HG03442 (cell line): ENCODE data around the gene TGFBRAP1.

Experiments used
- ATAC-seq: cut with Tn5 transposase; IDR thresholded peaks from one replicate; pipeline ENCODE4 v1.9.1; 2021; ENCODE audit warnings: mild to moderate bottlenecking, moderate library complexity; ENCODE audit not compliant: unreplicated experiment

TGFBRAP1 gene

DNA sequence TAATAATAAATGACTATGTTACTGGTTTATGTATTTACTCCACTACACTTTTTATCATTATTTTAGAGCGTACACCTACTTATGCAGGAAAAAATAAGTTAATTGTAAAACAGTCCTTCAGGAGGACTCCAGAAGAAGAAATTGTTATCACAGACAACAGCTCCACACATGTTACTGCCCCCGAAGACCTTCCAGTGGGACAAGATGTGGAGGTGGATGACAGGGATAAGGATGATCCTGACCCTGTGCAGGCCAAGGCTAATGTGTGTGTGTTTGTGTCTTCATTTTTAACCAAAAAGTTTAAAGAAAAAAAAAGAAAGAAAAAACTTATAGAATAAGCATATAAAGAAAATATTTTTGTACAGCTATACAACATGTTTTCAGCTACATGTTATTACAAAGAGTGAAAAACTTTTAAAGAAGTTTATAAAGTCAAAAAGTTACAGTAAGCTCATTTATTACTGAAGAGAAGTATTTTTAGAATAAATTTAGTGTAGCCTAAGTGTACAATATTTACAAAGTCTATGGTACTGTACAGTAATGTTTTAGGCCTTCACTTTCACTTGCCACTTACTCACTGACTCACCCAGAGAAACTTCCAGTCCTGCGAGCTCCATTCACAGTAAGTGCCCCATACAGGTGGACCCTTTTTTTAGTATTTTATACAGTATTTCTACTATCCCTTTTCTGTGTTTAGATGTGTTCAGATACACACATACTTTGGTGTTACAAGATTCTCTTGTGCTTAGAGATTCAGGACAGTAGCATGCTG, 7.5 kb downstream of the TGFBRAP1 start:
- peak; percentile 49 for ATAC-seq

DNA sequence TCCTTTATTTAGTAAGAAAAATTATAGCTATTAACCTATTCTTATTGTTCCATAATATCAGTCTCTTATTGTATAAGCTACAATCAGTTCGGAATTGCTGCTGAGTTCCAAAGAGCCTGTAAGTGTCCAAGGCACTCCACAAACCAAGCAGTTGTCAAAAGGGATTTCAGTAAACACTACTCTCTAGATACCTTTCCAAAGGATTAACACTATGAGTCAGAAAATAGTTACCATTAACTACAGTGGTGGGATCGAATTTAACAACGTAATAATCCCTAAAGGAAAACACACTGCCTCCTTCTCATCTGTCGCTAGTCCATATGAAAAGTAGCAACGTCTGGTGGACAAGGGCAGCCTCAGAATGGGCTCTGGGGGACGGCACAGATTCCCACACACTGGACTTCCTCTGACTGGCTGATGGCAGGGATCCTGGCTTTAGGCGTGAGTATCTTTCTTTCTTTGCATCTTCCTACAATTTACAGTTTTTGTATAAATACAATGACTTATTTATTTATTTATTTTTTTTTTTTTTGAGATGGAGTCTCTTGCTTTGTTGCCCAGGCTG, 8.8 kb downstream of the TGFBRAP1 start:
- no peak for ATAC-seq

DNA sequence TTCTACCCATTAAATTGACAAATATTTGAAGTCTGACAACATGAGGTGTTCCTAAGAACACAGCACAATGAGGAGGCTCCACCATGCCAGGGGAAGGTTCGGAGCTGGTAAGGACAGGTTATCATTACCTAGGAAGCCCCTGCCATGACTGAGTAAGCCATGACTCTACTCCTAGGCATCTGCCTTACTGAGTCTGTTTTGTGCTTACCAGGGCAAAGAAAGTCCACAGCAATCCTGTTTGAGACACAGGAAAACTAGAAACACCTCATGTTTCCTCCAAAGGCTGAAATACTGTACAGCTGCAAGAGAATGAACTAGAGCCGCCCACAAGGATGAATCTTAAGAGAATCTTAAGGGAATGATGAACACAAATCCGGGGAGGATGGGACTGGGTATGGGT, 11.6 kb downstream of the TGFBRAP1 start:
- ATAC-seq: no peak

DNA sequence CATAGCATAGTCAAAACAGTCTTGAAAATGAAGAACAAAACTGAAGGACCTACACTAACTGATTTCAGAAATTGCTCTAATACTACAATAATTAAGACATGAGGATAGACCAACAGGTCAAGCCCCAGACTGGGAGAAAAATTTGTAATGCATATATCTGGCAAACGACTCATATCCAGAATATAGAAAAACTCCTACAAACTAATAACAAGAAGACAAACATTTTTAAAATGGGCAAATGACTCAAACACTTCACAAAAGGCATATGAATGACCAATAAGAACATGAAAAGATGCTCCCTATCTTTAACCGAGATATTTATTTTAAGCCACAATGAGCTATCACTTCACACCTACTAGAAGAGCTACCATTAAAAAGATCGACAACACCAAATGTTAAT, 14.2 kb downstream of the TGFBRAP1 start:
- peak; percentile 66 for ATAC-seq

DNA sequence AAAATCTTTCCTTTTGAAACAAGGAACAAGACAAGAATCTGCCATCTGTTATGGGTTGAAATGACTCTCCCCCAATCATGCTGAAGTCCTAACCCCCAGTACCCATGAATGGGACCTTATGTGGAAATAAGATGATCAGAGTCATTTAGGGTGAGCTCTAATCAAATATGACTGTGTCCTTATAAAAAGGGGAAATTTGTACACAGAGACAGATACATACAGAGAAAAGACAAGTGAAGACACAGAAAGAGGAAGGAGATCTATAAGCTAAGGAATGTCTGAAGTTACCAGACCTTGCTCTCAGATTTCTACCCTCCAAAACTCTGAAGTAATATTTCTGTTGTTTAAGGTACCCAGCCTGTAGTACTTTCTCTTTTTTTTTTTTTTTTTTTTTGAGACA, 15.7 kb downstream of the TGFBRAP1 start:
- ATAC-seq: peak; percentile 34

DNA sequence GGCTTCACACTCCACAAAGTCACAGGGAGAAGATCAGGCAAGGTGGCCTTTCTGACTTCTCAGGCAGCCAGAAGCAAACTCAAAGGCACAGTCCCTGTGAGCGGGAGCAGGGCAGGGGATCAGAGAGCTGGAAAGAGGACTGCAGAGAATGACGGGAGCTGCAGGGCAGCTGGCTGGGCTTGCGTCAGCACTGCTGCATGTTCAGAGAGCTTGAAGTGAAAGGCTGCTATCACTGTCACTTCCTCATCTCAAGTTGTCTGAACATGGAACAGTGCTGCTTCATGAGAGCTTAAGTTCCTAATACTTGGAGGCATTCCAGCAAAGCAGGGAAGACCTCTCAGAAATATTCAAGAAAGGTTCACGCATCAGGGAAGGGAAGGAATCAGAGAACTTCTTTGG, 20.4 kb downstream of the TGFBRAP1 start:
- ATAC-seq: peak; percentile 45

DNA sequence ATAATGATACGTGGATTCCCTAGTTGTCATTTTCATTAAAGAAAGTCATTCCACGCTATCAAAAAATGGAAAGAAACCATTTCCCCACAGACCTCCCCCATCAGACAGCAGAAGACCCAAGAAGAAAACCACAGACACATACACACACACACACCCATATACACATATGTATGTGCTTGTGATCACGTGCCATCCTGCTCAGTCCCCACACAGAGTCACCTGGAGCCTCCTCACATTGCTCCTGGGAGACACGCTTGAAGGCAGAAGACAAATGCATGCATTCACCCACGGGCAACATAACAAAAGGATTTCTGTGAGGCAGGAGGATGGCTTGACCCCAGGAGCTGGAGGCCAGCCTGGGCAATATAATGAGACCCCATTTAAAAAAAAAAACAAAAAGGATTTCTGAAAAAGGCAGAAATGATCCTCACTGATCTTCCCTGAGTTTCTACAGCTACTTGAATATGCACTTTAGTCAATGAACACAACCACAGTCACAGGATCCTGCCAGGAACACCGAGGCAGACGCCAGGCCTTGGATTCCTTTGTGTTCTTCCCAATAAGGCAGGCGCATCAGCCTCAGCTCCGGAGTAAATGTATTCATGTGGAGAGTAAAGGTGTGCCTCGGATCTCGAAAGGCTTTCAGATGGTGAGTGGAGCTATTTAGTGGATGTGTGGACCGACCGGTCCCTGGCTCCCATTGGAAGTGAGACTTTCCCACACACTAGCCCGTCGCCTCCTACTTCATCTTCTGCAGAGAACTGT, 21.0 kb downstream of the TGFBRAP1 start:
- no peak for ATAC-seq

DNA sequence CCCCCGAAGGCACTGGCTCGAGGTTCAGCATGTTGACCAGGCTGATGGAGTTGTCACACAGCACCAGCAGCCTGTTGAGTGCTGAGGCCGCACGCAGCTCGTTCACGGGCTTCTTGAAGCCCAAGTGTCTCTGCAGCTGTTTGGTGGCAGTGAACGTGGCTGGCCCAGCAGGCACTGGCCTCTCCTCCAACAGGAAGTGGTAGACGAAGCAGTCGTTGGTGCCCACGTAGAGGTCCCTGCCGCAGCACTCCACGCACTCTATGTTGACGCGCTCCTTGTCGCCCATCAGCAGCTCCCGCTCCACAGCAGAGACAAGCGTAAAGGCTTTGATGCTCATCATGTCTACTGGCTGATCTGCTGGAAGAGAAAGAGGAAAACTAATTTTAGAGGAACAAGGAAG, 21.6 kb downstream of the TGFBRAP1 start:
- ATAC-seq: no peak

DNA sequence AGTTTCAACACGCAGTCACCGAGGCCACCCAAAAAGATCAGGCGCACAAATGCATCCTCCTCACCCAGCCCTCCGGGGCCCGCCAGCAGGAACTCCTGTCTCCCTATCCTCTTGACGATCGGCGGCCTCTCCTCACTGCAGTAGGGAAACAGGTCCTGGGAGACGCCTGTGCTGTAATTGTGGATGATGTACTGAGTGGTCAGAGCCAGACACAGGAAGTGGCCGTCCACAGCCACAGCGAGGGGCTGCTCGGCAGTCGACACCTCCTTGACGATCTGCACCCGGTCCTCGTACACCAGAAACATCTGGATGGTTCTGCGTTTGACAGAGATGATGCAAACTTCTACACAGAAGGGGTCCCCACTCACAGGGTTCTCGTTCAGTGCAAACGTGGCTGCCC, 22.0 kb downstream of the TGFBRAP1 start:
- ATAC-seq: no peak

DNA sequence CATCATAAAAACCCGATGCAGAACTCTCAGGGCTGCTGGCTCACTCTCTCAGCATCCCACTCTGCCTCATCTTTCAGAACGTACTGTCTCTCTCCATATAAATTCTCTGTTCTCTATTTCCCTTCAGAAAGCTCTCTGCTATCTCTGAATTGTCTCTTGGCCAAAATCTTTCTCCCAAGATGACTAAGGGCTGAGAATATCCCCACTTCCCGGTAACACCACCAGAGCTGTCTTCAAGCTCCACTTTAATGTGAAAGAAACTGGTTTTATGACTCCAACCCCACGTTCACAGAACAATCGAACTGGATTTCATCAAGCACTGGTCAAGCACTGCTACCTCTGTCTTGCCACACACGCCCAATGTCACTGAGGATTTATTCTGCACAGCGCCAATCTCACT, 22.4 kb downstream of the TGFBRAP1 start:
- ATAC-seq: no peak

DNA sequence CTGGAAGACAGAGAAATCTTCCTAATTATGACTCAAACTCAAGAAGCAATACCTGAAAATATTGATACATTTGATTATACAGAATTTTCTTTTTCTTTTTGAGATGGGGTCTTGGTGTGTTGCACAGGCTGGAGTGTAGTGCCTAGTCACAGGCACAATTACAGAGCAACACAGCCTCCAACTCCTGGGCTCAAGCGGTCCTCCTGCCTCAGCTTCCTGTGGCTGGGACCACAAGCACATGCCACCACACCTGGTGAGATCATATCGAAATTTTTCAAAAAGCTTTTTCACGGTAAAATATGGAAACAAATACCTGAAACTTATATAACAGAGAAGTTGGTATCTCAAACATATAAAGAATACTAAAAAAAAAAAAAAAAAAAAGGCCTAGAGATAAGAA, 27.9 kb downstream of the TGFBRAP1 start:
- no peak for ATAC-seq

DNA sequence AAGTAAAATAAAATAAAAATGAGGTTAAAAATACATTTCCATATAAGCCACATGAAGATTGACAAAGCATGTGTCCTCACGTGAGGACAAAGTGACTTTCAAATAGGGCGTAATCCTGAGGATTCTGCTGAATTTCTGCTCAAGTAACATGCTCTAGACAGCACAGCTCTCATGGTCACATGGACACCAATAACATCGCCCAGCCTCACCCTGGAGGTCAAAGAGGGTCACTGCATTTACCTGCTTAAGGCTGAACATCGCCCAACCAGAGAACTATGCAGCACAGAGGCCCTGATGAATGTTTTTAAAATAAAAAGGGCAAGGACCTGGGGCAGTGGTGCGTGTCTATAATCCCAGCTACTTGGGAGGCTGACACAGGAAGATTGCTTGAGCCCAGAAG, 30.2 kb downstream of the TGFBRAP1 start:
- ATAC-seq: no peak

DNA sequence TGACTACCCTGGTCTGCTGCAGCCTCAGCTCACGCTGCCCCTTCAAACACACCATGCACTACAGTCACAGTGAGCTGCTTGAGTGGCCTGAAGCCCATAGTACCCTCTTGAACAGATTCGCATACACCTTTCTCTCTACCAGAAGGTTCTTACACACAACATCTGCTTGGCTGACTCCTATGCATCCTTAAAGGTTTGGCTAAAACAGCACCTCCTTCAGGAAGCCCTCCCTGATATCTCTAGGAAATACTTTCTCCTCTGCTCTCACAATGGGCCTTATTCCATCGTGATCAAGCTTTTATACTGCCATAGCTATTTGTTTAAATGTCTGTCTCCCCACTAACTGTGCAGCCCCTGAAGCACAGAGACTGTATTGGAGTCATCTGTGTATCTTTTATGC, 31.5 kb downstream of the TGFBRAP1 start:
- no peak for ATAC-seq

DNA sequence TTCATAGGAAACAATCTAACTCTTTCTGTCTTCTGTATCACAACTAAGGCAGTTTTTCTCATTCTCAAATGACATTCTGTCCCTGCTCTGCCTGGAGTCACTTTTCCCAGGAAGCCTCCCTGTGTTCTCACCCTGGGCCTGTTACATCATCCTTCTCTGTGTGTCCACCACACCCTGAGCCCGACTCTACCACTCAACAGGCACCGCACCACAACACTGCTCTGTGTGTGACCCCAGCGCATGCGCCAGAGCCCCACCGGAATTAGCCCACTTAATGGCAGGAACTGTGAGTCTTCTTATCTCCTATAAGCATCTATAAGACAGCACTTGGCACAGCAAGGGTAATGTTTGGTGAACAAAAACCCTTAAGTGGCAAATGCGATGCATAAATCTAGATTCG, 32.3 kb downstream of the TGFBRAP1 start:
- ATAC-seq: no peak

DNA sequence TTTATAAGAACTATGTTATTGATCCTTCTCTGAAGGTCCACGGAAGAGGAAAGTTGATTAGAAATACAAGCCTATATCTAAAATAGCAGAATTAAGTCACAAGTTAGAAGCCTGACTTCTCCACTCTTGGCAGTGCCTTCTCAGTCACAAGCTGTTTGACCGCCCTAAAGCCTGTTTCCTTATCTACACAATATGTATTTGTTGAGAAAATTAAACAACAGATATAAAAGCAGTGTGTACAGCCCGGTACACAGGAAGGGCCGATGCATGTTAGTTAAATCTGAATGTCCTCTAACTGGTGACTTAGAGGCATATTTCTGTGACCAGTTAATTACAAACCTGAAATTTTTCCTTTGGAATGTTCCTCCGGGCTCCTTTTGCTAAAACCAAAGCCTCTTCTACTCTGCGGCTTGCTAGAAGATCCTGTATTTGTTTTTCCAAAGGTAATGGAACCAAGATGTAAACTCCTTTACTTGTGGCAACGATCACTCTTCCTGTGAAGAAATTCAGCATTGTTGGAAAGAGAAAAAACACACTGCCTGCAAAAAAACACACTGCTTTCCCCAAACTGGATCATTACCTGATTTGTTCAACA, 33.4 kb downstream of the TGFBRAP1 start:
- no peak for ATAC-seq

DNA sequence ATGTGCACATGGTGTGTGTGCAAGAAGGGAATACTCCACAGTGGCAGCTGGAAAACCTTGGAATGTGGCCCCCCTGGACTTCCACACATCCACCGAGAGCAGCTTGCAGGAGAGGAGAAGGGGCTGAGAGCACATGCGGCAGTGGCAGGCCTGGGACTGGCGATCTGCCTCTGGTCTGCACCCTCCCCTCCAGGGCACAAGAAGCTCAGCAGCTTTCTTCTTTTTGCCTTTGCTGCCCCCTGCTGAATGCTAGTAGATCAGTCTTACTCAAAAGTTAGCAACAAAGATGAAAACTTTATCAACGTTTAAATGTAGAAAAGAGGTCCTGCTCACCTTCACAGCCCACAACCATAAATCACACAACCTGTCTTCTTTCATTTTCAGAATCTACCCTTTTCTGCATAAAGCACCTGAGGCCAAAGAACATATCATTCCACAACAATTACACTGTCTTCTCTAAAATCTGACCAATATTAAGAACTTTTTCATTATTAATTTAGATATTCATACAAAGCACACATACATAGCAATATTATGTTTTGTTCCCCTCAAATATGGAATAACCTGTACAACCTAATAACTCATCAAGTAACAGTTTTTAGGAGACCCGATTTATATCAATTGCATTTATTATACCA, 34.6 kb downstream of the TGFBRAP1 start:
- peak; percentile 72 for ATAC-seq

DNA sequence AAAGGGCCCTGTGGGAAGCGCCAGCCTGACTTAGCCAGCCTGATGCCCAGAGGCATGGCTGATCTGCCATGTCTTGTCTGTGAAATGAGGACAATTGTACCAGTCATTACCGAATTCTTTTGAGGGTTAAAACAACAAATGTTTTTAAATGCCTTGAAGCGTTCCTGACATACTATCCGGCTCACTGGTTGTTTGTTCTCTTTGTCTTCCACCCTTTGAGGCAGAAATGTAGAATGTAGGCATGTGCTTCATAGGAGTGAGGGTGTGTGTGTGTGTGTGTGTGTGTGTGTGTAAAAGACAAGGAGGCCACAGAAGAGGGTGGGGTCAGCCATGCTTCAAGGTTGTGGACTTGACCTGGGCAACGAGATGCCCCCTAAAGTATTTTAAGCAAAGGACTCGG, 35.5 kb downstream of the TGFBRAP1 start:
- ATAC-seq: no peak

DNA sequence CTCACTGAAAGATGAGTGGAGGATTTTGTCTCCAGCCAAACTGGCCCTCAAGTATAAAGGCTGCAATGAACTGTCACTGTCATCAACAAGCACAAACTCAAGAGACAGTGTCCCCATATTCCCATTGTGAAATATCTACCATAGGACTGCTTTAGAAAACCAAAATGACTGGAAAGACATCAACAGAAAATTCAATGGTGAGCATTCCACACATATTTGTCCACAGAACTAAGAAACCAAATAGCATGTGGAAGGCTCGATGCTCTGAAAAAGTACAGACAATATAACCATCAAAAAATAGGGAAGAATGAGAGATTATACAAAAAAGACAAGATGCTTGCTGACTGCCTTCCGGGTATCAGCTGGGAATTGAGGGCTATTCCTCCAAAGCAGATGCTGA, 37.6 kb downstream of the TGFBRAP1 start:
- no peak for ATAC-seq

DNA sequence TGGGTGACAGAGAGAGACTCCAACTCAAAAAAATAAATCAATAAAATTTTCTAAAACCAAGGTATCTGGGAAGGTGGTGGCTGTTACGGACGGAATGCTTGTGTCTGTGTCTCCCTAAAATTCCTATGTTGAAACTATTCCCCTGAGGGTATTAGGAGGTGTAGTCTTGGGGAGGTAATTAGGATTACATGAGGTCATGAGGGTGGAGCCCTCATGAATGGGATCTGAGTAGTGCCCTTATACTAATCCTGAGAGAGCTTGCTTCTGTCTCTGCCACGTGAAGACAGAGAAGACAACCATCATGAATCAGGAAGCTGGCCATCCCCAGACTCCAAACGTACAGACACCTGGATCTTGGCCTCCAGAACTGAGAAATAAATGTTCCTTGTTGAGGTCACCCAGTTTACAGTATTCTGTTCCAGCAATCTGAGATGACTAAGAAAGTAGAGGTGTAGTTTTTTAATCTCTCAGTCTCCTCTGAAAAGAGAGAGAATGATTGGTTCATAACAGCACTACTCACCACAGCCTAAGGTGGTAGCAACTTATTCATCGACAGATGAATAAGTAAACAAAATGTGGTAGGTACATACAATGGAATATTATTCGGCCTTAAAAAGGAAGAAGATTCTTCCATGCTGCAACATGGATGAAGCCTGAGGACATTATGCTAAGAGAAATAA, 38.4 kb downstream of the TGFBRAP1 start:
- ATAC-seq: no peak

DNA sequence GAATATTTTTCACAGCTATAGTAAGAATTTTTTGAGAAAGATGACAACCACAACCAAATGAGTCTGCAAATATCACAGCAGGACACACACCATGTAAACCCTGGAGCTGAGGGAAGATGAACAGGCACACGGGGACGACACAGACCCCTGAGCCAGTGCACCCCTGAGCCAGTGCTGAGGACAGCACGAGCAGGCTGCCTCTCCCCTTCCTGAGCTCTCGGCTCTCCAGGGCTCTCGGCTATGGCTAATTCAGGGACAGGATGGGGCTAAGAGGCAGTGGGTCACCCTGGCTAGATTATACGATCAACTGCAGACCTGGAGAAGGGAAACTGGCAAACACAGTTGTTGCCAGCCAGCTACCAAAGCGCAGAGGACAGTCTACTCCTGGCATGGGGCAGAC, 41.4 kb downstream of the TGFBRAP1 start:
- no peak for ATAC-seq

DNA sequence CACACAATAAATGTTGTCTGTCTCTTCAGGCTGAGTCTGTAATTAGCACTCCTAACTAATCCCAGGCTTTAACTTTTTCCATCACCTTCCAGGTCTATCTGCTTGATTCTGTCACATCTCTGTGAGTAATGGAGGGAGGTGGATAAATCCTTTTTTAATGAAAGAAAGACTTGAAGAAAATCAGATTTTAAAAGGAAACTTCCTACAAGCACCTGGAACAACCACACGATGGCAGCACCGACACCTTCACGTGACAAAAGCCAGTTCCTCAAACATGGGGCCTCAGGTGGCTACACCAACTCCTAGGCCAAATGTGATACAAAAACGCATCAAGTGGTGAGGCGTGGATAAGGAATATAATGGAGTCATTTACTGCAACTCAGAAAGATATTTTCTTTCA, 41.8 kb downstream of the TGFBRAP1 start:
- ATAC-seq: no peak
